22Rv1 (cell line): ENCODE data around the gene PTDSS2.

Experiments used
- ZFX ChIP-seq: fragments of 450-650 bp; IDR thresholded peaks from 2 replicates; pipeline ENCODE4 v1.6.1; 2017; ENCODE audit warnings: antibody characterized with exemption, borderline replicate concordance
- TF ChIP-seq, protein P1 (sequence below): fragments of 450-650 bp; IDR thresholded peaks from 2 replicates; pipeline ENCODE4 v1.5.1; 2017; ENCODE audit warnings: mild to moderate bottlenecking

DNA sequence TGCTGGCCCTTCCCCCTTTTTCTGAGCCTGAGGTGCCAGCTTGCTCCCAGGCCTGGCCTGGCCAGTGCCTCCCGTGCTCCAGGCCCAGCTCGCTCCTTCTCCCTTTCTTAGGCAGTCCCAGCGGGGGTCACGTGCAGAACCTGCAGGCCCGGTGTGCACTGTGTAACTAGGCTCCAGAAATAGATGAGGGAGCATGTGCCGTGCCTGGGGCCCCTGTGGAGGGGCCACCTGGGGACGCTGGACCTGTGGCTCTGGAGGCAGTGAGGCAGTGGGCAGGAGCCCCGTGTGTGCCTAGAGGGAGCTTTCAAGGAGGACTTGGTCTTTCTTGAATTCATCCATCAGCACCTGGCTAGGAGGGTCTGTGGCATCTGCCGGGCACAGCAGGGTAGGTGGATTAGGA is 11.5 kb downstream of the PTDSS2 start:
- TF ChIP-seq, protein P1, sequence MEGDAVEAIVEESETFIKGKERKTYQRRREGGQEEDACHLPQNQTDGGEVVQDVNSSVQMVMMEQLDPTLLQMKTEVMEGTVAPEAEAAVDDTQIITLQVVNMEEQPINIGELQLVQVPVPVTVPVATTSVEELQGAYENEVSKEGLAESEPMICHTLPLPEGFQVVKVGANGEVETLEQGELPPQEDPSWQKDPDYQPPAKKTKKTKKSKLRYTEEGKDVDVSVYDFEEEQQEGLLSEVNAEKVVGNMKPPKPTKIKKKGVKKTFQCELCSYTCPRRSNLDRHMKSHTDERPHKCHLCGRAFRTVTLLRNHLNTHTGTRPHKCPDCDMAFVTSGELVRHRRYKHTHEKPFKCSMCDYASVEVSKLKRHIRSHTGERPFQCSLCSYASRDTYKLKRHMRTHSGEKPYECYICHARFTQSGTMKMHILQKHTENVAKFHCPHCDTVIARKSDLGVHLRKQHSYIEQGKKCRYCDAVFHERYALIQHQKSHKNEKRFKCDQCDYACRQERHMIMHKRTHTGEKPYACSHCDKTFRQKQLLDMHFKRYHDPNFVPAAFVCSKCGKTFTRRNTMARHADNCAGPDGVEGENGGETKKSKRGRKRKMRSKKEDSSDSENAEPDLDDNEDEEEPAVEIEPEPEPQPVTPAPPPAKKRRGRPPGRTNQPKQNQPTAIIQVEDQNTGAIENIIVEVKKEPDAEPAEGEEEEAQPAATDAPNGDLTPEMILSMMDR, result no peak
- no peak for TF ChIP-seq ZFX
